Right cardiac atrium (tissue), 5 donors: ENCODE measurements around the gene OAS1. TPM values are rescaled to one million over a fixed set of nuclear protein-coding genes. Genes with fewer than 3 reads are reported as not detected.
A peak's percentile ranks its signal among the peaks of the same experiment; 100 is the strongest.

ENCODE experiments used
- ATAC-seq, 2 donors: fragments of 200-7000 bp; cut with Tn5 transposase; one replicate each; pipeline versions ENCODE4 v1.8.0 to v1.9.1; 2020; ENCODE audit warnings: moderate library complexity in 2 of 2, mild to moderate bottlenecking in 1 of 2
- DNase-seq, 3 donors: peaks; one replicate each; pipeline ENCODE4 v3.0.0-alpha.2; 2020
- H3K27ac ChIP-seq: one replicate; pipeline ENCODE4 v1.5.1; 2013; ENCODE audit warnings: mild to moderate bottlenecking, low read length, control low read depth, moderate library complexity
- H3K27me3 ChIP-seq: one replicate; pipeline ENCODE4 v1.6.1; 2013; ENCODE audit not compliant: control insufficient read depth, insufficient read depth
- H3K4me1 ChIP-seq: one replicate; pipeline ENCODE4 v1.6.1; 2013; ENCODE audit warnings: low read length; ENCODE audit not compliant: control insufficient read depth, insufficient read depth
- H3K4me3 ChIP-seq: one replicate; pipeline ENCODE4 v1.5.1; 2013; ENCODE audit warnings: low read length, control low read depth
- H3K9me3 ChIP-seq: one replicate; pipeline ENCODE4 v1.6.1; 2013; ENCODE audit warnings: low read length; ENCODE audit not compliant: control insufficient read depth
- WGBS: extraction: QIAGEN DNeasy Blood & Tissue Kit; methylation state at CpG from one replicate; pipeline ENCODE4 v1.1.7; 2013; 5-methylcytosine and 5-hydroxymethylcytosine counted together
- intact Hi-C, 4 donors: fragments of 100-400 bp; cut with DNase I; formaldehyde crosslinking; loops; one replicate each; pipeline versions ENCODE4 v1.11.0 to v1.14.0; 2022 to 2023
- polyA plus RNA-seq: library from polyadenylated mRNA; stranded (reverse); fragments of 200-250 nt; gene quantifications from one replicate; pipeline ENCODE4 v1.2.3, GENCODE V29; 2013
- total RNA-seq, 4 donors: library from RNA; stranded (reverse); fragmentation: NEBNext Ultra II Directional; extraction: Animal tissue kit (Norgen Biotek cat#: 25700); gene quantifications; one replicate each; pipeline ENCODE4 v1.2.1, GENCODE V29; 2021
- donor health status: healthy with polysubstance abuse.
- donor health status: DM: no; HTN: yes; CAD: no.
- donor health status: DM: no; HTN: no; CAD: no.
- donor health status: DM: no; HTN: yes; CAD: no; lungs with severe emphysema.
- donor health status: DM: yes; HTN: yes; CAD: no.

OAS1 gene
- total and polyA plus RNA-seq, 5 donors = 5.2 to 16.2 (median 9.8) TPM

- Histone ChIP-seq H3K9me3 (no peaks in the 10 kb centered on the region), H3K4me3 (no peak overlapping the region), H3K27me3 (no peaks in the 10 kb centered on the region), H3K4me1 (no peaks in the 10 kb centered on the region), H3K27ac (no peak overlapping the region)
- ATAC-seq (no peak), DNase-seq (no peak)
- 21% methylated on average over 11 of the region's 11 CpGs for WGBS
- intact Hi-C loops = no loop called here
These were observed 30.3 kb upstream of the OAS1 start for GRCh38 chr12:112876506-112876905.

DNA sequence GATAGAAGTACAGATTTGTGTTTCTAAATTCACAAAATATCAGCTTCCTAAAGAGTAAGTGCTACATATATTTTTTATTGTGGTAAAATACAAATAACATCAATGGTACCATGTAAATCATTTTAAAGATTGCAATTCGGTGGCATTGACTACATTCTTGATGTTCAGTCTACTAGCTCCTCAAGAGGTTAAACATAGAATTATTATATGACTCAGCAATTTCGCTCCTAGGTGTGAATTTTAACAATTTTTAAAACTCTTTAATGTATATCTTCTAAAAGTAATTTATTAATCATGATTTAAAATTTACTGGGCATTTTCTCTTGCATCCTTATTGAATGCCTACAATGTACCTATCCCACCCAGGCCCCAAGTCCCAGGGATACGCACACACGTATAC is 29.8 kb upstream of the OAS1 start:
- DNase-seq (no peak), ATAC-seq (no peak)
- Histone ChIP-seq H3K4me1 (no peaks in the 10 kb centered on the region), H3K27me3 (no peaks in the 10 kb centered on the region), H3K4me3 (no peak overlapping the region), H3K27ac (no peak overlapping the region), H3K9me3 (no peaks in the 10 kb centered on the region)
- intact Hi-C loops = no loop called here
- 74% methylated on average over 4 of the region's 4 CpGs for WGBS

DNA sequence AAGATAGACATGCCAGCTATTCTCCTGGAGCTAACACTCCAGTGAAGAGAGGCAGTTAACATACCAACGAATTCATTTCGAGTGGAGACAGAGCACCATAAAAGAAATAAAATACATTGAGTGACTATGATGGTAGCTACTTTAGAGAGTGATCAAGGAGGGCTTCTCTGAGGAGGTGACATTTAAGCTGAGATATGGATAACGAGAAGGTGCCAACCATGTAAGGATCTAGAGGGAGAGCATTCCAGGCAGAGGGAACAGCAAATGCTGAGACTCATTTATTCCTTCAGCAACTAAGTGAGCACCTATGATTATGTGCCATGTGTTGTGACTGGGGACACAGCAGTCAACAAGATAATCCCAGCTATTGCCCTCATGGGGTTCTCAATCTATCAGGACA is 28.3 kb upstream of the OAS1 start:
- no peaks in the 10 kb centered on the region for H3K9me3 ChIP-seq
- no peak overlapping the region for H3K27ac ChIP-seq
- H3K4me1 ChIP-seq = no peaks in the 10 kb centered on the region
- no peak overlapping the region for H3K4me3 ChIP-seq
- WGBS = 78% methylated on average over 3 of the region's 3 CpGs
- ATAC-seq (no peak), DNase-seq (no peak)
- no peaks in the 10 kb centered on the region for H3K27me3 ChIP-seq
- intact Hi-C loops = no loop called here

- intact Hi-C loops = no loop called here
- WGBS = 31% methylated on average over 8 of the region's 8 CpGs
- DNase-seq (no peak), ATAC-seq (no peak)
- Histone ChIP-seq H3K4me1 (no peaks in the 10 kb centered on the region), H3K4me3 (no peak overlapping the region), H3K27ac (no peak overlapping the region), H3K27me3 (no peaks in the 10 kb centered on the region), H3K9me3 (no peaks in the 10 kb centered on the region)
These were observed 27.5 kb upstream of the OAS1 start for GRCh38 chr12:112879191-112879705.

DNA sequence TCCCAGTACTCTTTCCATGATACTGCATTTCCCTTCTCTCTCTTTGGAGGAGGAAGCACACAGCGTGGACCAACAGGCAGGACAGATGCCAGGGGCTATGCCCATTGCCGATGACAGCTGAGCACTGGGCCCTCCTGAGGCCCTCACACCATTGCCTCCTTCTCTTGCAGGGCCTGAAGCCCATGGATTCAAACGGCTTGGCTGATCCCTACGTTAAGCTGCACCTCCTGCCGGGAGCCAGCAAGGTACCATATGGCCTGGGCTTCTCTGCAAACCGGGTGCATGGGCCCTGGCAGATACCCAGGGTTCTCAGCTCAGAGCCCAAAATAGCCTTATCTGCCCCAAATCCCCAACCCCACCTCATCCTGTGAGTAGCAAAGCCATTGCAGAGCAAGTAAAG is 25.2 kb upstream of the OAS1 start:
- Histone ChIP-seq H3K27ac (no peak overlapping the region), H3K4me1 (no peaks in the 10 kb centered on the region), H3K27me3 (no peaks in the 10 kb centered on the region), H3K4me3 (no peak overlapping the region), H3K9me3 (no peaks in the 10 kb centered on the region)
- WGBS = 56% methylated on average over 6 of the region's 6 CpGs
- no peak for DNase-seq
- no peak for ATAC-seq
- intact Hi-C loops = no loop called here

DNA sequence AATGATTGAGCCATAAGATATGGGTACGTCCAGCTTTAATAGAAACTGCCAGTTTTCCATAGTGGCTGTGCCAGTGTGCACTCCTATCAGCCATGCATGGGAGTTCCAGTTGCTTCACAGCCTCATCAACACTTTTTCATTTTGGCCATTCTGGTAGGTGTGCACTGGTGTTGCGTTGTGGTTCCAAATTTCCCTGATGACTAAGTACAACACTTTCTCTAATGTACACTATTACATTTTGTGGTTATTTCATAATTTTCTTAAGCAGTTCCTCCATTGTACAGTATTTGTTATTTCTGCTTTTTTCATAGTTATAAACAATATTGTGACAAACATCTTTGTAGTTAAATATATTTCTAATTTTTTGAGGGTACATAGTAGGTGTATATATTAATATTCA is 21.5 kb upstream of the OAS1 start:
- 68% methylated on average over 2 of the region's 2 CpGs for WGBS
- no peak for ATAC-seq
- Histone ChIP-seq H3K9me3 (no peaks in the 10 kb centered on the region), H3K4me3 (no peak overlapping the region), H3K27me3 (no peaks in the 10 kb centered on the region), H3K4me1 (no peaks in the 10 kb centered on the region), H3K27ac (no peak overlapping the region)
- intact Hi-C loops = no loop called here
- DNase-seq = no peak

DNA sequence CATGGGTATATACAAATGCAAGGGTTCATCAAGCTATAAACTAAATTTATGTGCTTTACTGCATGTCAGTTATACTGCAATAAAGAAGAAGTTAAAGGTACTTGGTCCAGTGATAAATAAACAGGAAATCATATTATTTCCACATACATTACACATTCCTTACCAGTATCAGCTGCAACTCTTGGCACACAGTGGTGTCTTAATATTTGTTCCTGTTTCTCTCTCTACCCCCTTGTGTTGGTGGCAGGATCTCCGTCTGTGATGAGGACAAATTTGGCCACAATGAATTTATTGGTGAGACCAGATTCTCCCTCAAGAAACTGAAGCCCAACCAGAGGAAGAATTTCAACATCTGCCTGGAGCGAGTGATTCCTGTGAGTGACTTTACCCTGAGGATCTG is 19.2 kb upstream of the OAS1 start:
- ATAC-seq (no peak), DNase-seq (no peak)
- H3K9me3 ChIP-seq = no peaks in the 10 kb centered on the region
- intact Hi-C loops = no loop called here
- no peak overlapping the region for H3K27ac ChIP-seq
- H3K4me3 ChIP-seq = no peak overlapping the region
- no peaks in the 10 kb centered on the region for H3K4me1 ChIP-seq
- 37% methylated on average over 2 of the region's 2 CpGs for WGBS
- H3K27me3 ChIP-seq = no peaks in the 10 kb centered on the region

DNA sequence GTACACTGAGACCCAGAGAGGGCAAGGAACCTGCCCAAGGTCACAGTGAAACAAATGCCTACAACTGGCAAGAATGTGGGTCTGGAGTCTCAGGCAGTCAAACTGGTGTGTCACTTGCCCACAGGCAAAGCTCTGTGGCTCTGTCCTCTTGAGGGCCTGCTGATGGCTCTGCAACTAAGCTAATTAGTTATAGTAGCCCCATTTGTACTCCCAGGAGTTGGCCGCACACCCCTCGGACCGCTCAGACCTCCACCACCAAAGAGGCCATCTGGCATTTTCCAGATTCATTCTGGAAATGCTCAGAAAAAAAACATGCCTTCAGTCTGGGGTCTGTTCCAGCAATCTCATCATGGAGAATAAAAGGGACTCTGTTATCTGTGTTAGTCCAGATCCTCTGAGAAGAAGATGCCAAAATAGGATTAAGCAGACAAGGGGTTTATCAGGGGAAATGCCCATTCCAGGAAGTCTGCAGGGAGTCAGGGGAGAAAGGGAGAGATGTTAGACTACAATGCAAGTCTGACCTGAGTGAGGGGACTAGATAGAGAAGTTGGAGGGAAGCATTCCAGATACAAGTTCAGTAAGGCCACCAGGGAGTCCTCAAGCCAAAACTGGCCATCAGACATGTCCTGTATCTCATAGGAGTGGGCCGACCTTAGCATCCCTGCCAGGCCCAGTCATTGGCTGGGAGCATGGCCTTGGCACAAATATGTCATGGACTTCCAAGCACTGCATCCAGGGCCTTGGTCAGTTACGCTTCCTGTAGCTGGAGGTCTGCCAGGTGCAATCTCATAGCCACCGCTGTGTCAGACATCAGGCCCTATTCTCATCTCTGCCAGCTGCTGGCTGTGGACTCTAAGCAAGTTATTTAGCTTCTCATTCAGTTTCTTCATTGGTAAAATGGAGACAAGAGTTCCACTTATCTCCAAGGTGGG is 15.4 kb upstream of the OAS1 start:
- Histone ChIP-seq H3K27me3 (no peaks in the 10 kb centered on the region), H3K4me3 (no peak overlapping the region), H3K4me1 (no peaks in the 10 kb centered on the region), H3K27ac (no peak overlapping the region), H3K9me3 (no peaks in the 10 kb centered on the region)
- peak; percentile 63 to 79 for ATAC-seq
- peak; percentile 69 to 81 (median 75) for DNase-seq
- 40% methylated on average over 6 of the region's 6 CpGs for WGBS
- intact Hi-C loops = loop anchor here in 1 of 4 donors (10.0 kb wide), 1 partner anchor 467 kb away; no protein-coding TSS in a partner anchor

GRCh38 chr12:112892856-112893255 is 13.9 kb upstream of the OAS1 start:
- WGBS = 31% methylated on average over 2 of the region's 2 CpGs
- no peak overlapping the region for H3K4me3 ChIP-seq
- no peak for DNase-seq
- no peaks in the 10 kb centered on the region for H3K9me3 ChIP-seq
- intact Hi-C loops = loop anchor here in 1 of 4 donors (10.0 kb wide), 1 partner anchor 468 kb away; no protein-coding TSS in a partner anchor
- no peak for ATAC-seq
- H3K27ac ChIP-seq = no peak overlapping the region
- H3K4me1 ChIP-seq = no peaks in the 10 kb centered on the region
- H3K27me3 ChIP-seq = no peaks in the 10 kb centered on the region

DNA sequence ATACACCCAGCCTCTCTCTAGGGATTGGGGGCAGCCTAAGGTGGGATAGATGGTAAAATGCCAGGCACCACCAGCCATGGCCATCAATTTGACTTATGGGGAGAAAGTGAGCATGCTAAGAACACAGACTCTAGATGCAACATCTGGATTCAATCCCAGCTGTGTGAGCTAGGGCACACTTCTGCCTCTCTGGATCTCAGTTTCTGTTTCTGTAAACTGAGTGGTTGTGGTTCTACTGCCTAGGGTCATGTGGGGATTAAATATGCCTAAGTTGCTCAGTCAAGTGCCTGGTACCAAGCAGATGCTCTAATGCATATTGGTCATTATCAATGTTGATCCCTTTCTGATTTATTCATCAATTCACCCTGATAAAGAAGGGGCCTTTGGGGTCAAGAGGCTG is 12.6 kb upstream of the OAS1 start:
- intact Hi-C loops = loop anchor here in 1 of 4 donors (10.0 kb wide), 1 partner anchor 469 kb away; no protein-coding TSS in a partner anchor
- Histone ChIP-seq H3K9me3 (no peaks in the 10 kb centered on the region), H3K4me1 (no peaks in the 10 kb centered on the region), H3K27me3 (no peaks in the 10 kb centered on the region), H3K4me3 (no peak overlapping the region), H3K27ac (no peak overlapping the region)
- DNase-seq (no peak), ATAC-seq (no peak)

DNA sequence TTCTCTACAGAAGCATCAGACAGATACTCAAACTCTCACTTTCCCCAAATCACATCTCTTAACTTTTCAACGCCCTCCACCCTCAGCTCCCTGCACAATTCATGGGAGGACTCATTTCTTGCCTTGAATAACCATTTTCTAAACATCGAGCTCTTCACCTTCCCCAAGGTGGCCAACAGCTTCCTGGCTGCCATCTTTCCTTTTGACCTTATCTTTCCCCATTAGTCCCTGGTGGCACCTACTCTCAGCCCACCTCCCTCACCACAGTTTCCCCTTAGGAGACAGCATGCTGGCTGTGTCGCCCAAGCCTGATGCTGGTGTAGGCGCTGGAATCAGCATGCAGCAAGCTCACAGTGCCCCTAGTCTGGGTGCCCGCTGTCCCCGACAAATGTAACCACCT is 8.4 kb upstream of the OAS1 start:
- H3K4me1 ChIP-seq = no peaks in the 10 kb centered on the region
- H3K4me3 ChIP-seq = no peak overlapping the region
- no peaks in the 10 kb centered on the region for H3K9me3 ChIP-seq
- no peak for ATAC-seq
- WGBS = 86% methylated on average over 6 of the region's 6 CpGs
- intact Hi-C loops = loop anchor here in 1 of 4 donors (10.0 kb wide), 1 partner anchor 474 kb away; no protein-coding TSS in a partner anchor
- H3K27me3 ChIP-seq = no peaks in the 10 kb centered on the region
- no peak for DNase-seq
- H3K27ac ChIP-seq = no peak overlapping the region
